GM18505 (cell line): ENCODE results near the gene GJB4.

ENCODE experiments used
- ATAC-seq: cut with Tn5 transposase; IDR thresholded peaks from one replicate; pipeline ENCODE4 v1.9.1; 2021; ENCODE audit not compliant: unreplicated experiment
- POLR2A ChIP-seq: IDR thresholded peaks from 4 replicates; pipeline ENCODE4 v1.6.1; 2011; ENCODE audit warnings: borderline replicate concordance; ENCODE audit not compliant: insufficient read depth, insufficient read length; ENCODE audit errors: extremely low read depth

The GJB4 gene

GRCh38 chr1:34739613-34740012 is 19.9 kb upstream of the GJB4 start:
- no peak for TF ChIP-seq POLR2A
- ATAC-seq = no peak

- no peak for TF ChIP-seq POLR2A
- no peak for ATAC-seq
These were observed 19.2 kb upstream of the GJB4 start for GRCh38 chr1:34740161-34740868.

- no peak for TF ChIP-seq POLR2A
- ATAC-seq = no peak
These were observed 16.8 kb upstream of the GJB4 start for GRCh38 chr1:34742667-34743270.

- ATAC-seq = no peak
- TF ChIP-seq POLR2A = no peak
These were observed 15.8 kb upstream of the GJB4 start for GRCh38 chr1:34743775-34744174.

GRCh38 chr1:34744851-34745250 is 14.7 kb upstream of the GJB4 start:
- TF ChIP-seq POLR2A = no peak
- no peak for ATAC-seq

- no peak for ATAC-seq
These were observed 13.9 kb upstream of the GJB4 start for GRCh38 chr1:34745666-34746065.

GRCh38 chr1:34746101-34746500 is 13.4 kb upstream of the GJB4 start:
- TF ChIP-seq POLR2A = no peak
- ATAC-seq = no peak

More at GRCh38 chr1:34745666-34746065, 13.9 kb upstream of the GJB4 start:
- no peak for TF ChIP-seq POLR2A

GRCh38 chr1:34746785-34747637 is 12.5 kb upstream of the GJB4 start:
- TF ChIP-seq POLR2A = no peak
- ATAC-seq = no peak

- TF ChIP-seq POLR2A = no peak
- ATAC-seq = no peak
These were observed 11.9 kb upstream of the GJB4 start for GRCh38 chr1:34747638-34747941.

- no peak for ATAC-seq
- no peak for TF ChIP-seq POLR2A
These were observed 9.5 kb upstream of the GJB4 start for GRCh38 chr1:34749992-34750391.

GRCh38 chr1:34750610-34751009 is 8.9 kb upstream of the GJB4 start:
- no peak for ATAC-seq
- TF ChIP-seq POLR2A = no peak

- no peak for ATAC-seq
- TF ChIP-seq POLR2A = no peak
These were observed 6.4 kb upstream of the GJB4 start for GRCh38 chr1:34753163-34753562.

GRCh38 chr1:34754964-34755637 is 4.4 kb upstream of the GJB4 start, which contains the start of gene GJB5:
Gene GJB5, plus strand, starts transcription at chr1:34755047. Its CDS starts 2,284 bp downstream, at chr1:34757331.
- no peak for TF ChIP-seq POLR2A
- ATAC-seq = no peak

- no peak for TF ChIP-seq POLR2A
- ATAC-seq = no peak
These were observed 3.6 kb upstream of the GJB4 start for GRCh38 chr1:34755961-34756360.

GRCh38 chr1:34757386-34757785 is 2.2 kb upstream of the GJB4 start:
- no peak for TF ChIP-seq POLR2A
- ATAC-seq = no peak
